CD4-positive, CD25-positive, alpha-beta regulatory T cell (primary cell): ENCODE results near the gene YEATS4. TPM values are rescaled to one million over a fixed set of nuclear protein-coding genes. Genes with fewer than 3 reads are reported as not detected.

ENCODE experiments used
- ATAC-seq, 2 donors: fragments of 150-1000 bp; cut with Tn5 transposase; one replicate each; pipeline ENCODE4 v1.10.0; 2021; ENCODE audit warnings: low read depth in 2 of 2, moderate number of reproducible peaks in 2 of 2, moderate library complexity in 1 of 2
- DNase-seq, 3 donors: peaks; one replicate each; pipeline versions ENCODE4 v3.0.0 to v3.0.0-alpha.2; 2012 to 2022; ENCODE audit warnings: mixed read lengths in 1 of 3
- H3K27ac ChIP-seq: one replicate; pipeline ENCODE4 v1.7.0; 2013; ENCODE audit warnings: mild to moderate bottlenecking, low read length; ENCODE audit not compliant: insufficient read depth, poor library complexity, severe bottlenecking
- H3K27me3 ChIP-seq: one replicate; pipeline ENCODE4 v1.7.0; 2013; ENCODE audit warnings: low read length; ENCODE audit not compliant: control insufficient read depth, insufficient read depth
- H3K36me3 ChIP-seq: one replicate; pipeline ENCODE4 v1.7.0; 2013; ENCODE audit warnings: mild to moderate bottlenecking, low read length, moderate library complexity; ENCODE audit not compliant: control insufficient read depth, insufficient read depth
- H3K4me1 ChIP-seq: 2 replicates; pipeline ENCODE4 v1.7.0; 2013; ENCODE audit warnings: mild to moderate bottlenecking, low read length; ENCODE audit not compliant: insufficient read depth, control insufficient read depth, poor library complexity, severe bottlenecking
- H3K4me3 ChIP-seq: one replicate; pipeline ENCODE4 v1.7.0; 2013; ENCODE audit warnings: low read depth, mild to moderate bottlenecking, low read length, moderate library complexity
- H3K9me3 ChIP-seq, 2 experiments: 1 replicate in 1 of 2; 2 replicates in 1 of 2; pipeline ENCODE4 v1.7.0; 2013; ENCODE audit warnings: low read length in 2 of 2, mild to moderate bottlenecking in 1 of 2, moderate library complexity in 1 of 2; ENCODE audit not compliant: control insufficient read depth in 2 of 2
- H3K27ac Mint-ChIP-seq, 3 donors: one replicate each; pipeline ENCODE4 v1.8.0; 2020 to 2022; ENCODE audit warnings: mild to moderate bottlenecking in 3 of 3, mixed read lengths in 3 of 3, moderate library complexity in 2 of 3
- H3K27me3 Mint-ChIP-seq: one replicate; pipeline ENCODE4 v1.8.0; 2022; ENCODE audit warnings: mild to moderate bottlenecking, mixed read lengths
- H3K36me3 Mint-ChIP-seq: one replicate; pipeline ENCODE4 v1.8.0; 2020; ENCODE audit warnings: mixed read lengths
- H3K4me1 Mint-ChIP-seq, 4 donors: one replicate each; pipeline ENCODE4 v1.8.0; 2020 to 2022; ENCODE audit warnings: mixed read lengths in 4 of 4, mild to moderate bottlenecking in 1 of 4
- H3K4me3 Mint-ChIP-seq, 4 donors: one replicate each; pipeline ENCODE4 v1.8.0; 2020 to 2022; ENCODE audit warnings: mild to moderate bottlenecking in 4 of 4, mixed read lengths in 4 of 4, moderate library complexity in 3 of 4
- H3K9me3 Mint-ChIP-seq, 7 donors: one replicate each; pipeline ENCODE4 v1.8.0; 2020 to 2022; ENCODE audit warnings: mixed read lengths in 7 of 7, mild to moderate bottlenecking in 3 of 7, moderate library complexity in 2 of 7
- polyA plus RNA-seq, 4 donors: library from polyadenylated mRNA; unstranded; fragments of 300-500 nt; fragmentation: Illumina TruSeq; gene quantifications; one replicate each; pipeline ENCODE4 v1.2.3, GENCODE V29; 2021
- total RNA-seq: library from RNA; stranded (reverse); gene quantifications from one replicate; pipeline ENCODE4 v1.2.3, GENCODE V29; 2022

YEATS4 gene
- total and polyA plus RNA-seq, 5 donors from 2014 or later: 32.6 to 75.7 (median 52.5) TPM

DNA sequence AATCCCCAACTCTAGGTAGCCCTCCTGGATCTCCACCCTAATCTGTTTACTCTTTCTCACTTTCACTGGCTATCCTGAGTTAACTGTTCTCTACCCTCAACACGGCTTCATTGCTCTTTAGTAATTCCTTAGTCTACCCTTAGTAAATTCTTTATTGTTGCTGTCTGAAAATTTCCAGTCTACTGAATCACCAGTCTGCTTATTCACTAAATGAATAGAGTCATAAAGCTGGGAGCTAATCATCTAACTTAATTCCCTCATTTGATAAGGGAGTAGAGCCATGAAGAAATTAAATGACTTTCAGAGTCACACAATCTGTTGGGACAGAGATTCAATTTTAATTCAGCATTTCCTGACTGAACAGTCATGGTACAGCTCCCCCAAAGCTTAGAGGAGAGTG lies 36.5 kb downstream of the YEATS4 start:
- Mint-ChIP-seq H3K36me3 (peaks cover 40% of the 10 kb centered on the region), H3K4me1 (peaks cover 0 to 5% (median 3%) of the 10 kb centered on the region in 4 donors), H3K4me3 (no peak overlapping the region), H3K9me3 (peaks cover 0 to 12% (median 2%) of the 10 kb centered on the region in 7 donors), H3K27me3 (no peaks in the 10 kb centered on the region), H3K27ac (peak overlapping the region in 1 of 3 donors; percentile 39)
- no peaks in the 10 kb centered on the region for H3K4me1 ChIP-seq
- DNase-seq (no peak), ATAC-seq (no peak)
- H3K9me3 ChIP-seq: peaks cover 3 to 6% of the 10 kb centered on the region in 2 experiments
- H3K36me3 ChIP-seq: peaks cover 13% of the 10 kb centered on the region
- no peaks in the 10 kb centered on the region for H3K27me3 ChIP-seq
- no peak overlapping the region for H3K27ac ChIP-seq
- no peak overlapping the region for H3K4me3 ChIP-seq

DNA sequence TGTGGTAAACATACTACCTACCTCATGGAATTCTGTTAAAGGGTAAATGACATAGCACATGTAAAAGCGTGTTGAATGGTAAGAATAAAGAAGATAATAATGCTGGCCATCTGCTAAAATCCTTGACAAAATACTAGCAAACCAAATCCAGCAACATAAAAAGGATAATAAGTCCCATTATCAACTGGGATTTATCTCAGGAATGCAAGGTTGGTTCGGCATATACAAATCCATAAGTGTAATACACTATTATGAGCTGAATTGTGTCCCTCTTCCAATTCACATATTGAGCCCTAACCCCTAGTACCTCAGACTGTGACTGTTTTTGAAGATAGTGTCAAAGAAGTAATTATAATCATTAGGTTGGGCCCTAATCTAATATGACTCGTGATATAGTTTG lies 37.4 kb downstream of the YEATS4 start:
- Mint-ChIP-seq H3K4me1 (peaks cover 0 to 5% (median 2%) of the 10 kb centered on the region in 4 donors), H3K9me3 (peaks cover 0 to 12% (median 2%) of the 10 kb centered on the region in 7 donors), H3K27me3 (no peaks in the 10 kb centered on the region), H3K27ac (no peak overlapping the region), H3K4me3 (no peak overlapping the region), H3K36me3 (peaks cover 32% of the 10 kb centered on the region)
- H3K36me3 ChIP-seq: peaks cover 4% of the 10 kb centered on the region
- H3K27me3 ChIP-seq: no peaks in the 10 kb centered on the region
- no peak overlapping the region for H3K4me3 ChIP-seq
- H3K4me1 ChIP-seq: no peaks in the 10 kb centered on the region
- DNase-seq: no peak
- H3K9me3 ChIP-seq: peaks cover 3 to 6% of the 10 kb centered on the region in 2 experiments
- no peak overlapping the region for H3K27ac ChIP-seq
- ATAC-seq: no peak

GRCh38 chr12:69397978-69398377 lies 38.4 kb downstream of the YEATS4 start:
- H3K27me3 ChIP-seq: no peaks in the 10 kb centered on the region
- no peak overlapping the region for H3K27ac ChIP-seq
- Mint-ChIP-seq H3K27me3 (no peaks in the 10 kb centered on the region), H3K4me3 (no peak overlapping the region), H3K36me3 (peaks cover 22% of the 10 kb centered on the region), H3K27ac (no peak overlapping the region), H3K4me1 (peaks cover 0 to under 1% (median 0%) of the 10 kb centered on the region in 4 donors), H3K9me3 (peaks cover 0 to 12% (median 2%) of the 10 kb centered on the region in 7 donors)
- peaks cover 3 to 6% of the 10 kb centered on the region in 2 experiments for H3K9me3 ChIP-seq
- no peak overlapping the region for H3K4me3 ChIP-seq
- DNase-seq (no peak), ATAC-seq (no peak)
- H3K36me3 ChIP-seq: peaks cover 2% of the 10 kb centered on the region
- no peaks in the 10 kb centered on the region for H3K4me1 ChIP-seq

- H3K27me3 ChIP-seq: no peaks in the 10 kb centered on the region
- Mint-ChIP-seq H3K27ac (no peak overlapping the region), H3K4me3 (no peak overlapping the region), H3K27me3 (no peaks in the 10 kb centered on the region), H3K36me3 (peaks cover 10% of the 10 kb centered on the region), H3K4me1 (no peaks in the 10 kb centered on the region), H3K9me3 (peaks cover 0 to 5% (median 0%) of the 10 kb centered on the region in 7 donors)
- peaks cover 1 to 2% of the 10 kb centered on the region in 2 experiments for H3K9me3 ChIP-seq
- no peak overlapping the region for H3K4me3 ChIP-seq
- H3K36me3 ChIP-seq: peaks cover under 1% of the 10 kb centered on the region
- no peak for DNase-seq
- no peaks in the 10 kb centered on the region for H3K4me1 ChIP-seq
- H3K27ac ChIP-seq: no peak overlapping the region
- ATAC-seq: no peak
These were observed 42.4 kb downstream of the YEATS4 start for GRCh38 chr12:69401940-69402339.

- Histone ChIP-seq H3K27ac (no peak overlapping the region), H3K36me3 (no peaks in the 10 kb centered on the region), H3K4me1 (no peaks in the 10 kb centered on the region), H3K4me3 (no peak overlapping the region), H3K27me3 (no peaks in the 10 kb centered on the region), H3K9me3 (no peaks in the 10 kb centered on the region)
- ATAC-seq (no peak), DNase-seq (no peak)
- H3K4me1 Mint-ChIP-seq: no peaks in the 10 kb centered on the region
- H3K27me3 Mint-ChIP-seq: no peaks in the 10 kb centered on the region
- peaks cover 4% of the 10 kb centered on the region for H3K36me3 Mint-ChIP-seq
- H3K4me3 Mint-ChIP-seq: no peak overlapping the region
- H3K9me3 Mint-ChIP-seq: no peaks in the 10 kb centered on the region
- H3K27ac Mint-ChIP-seq: no peak overlapping the region
These were observed 45.5 kb downstream of the YEATS4 start for GRCh38 chr12:69404851-69405565.

DNA sequence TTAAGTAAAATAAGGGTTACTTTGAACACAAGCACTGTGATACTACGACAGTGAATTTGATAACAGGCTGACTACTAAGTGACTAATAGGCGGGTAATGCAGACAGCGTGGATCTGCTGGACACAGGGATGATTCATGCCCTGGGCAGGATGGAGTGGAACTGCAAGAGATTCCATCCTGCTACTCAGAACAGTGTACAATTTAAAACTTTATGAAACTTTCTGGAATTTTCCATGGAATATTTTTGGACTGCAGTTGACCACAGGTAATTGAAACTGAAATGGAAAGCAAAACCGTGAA lies 46.0 kb downstream of the YEATS4 start:
- ATAC-seq (no peak), DNase-seq (no peak)
- H3K27ac Mint-ChIP-seq: no peak overlapping the region
- H3K4me1 ChIP-seq: no peaks in the 10 kb centered on the region
- no peaks in the 10 kb centered on the region for H3K9me3 ChIP-seq
- peaks cover under 1% of the 10 kb centered on the region for H3K36me3 ChIP-seq
- H3K4me1 Mint-ChIP-seq: no peaks in the 10 kb centered on the region
- H3K36me3 Mint-ChIP-seq: peaks cover 9% of the 10 kb centered on the region
- no peak overlapping the region for H3K4me3 Mint-ChIP-seq
- no peaks in the 10 kb centered on the region for H3K27me3 ChIP-seq
- no peaks in the 10 kb centered on the region for H3K27me3 Mint-ChIP-seq
- H3K9me3 Mint-ChIP-seq: no peaks in the 10 kb centered on the region
- no peak overlapping the region for H3K4me3 ChIP-seq
- H3K27ac ChIP-seq: no peak overlapping the region

- no peaks in the 10 kb centered on the region for H3K27me3 Mint-ChIP-seq
- Histone ChIP-seq H3K4me3 (no peak overlapping the region), H3K27ac (no peak overlapping the region), H3K4me1 (no peaks in the 10 kb centered on the region), H3K27me3 (no peaks in the 10 kb centered on the region), H3K36me3 (peaks cover 3% of the 10 kb centered on the region), H3K9me3 (no peaks in the 10 kb centered on the region)
- ATAC-seq: no peak
- H3K27ac Mint-ChIP-seq: no peak overlapping the region
- H3K9me3 Mint-ChIP-seq: no peaks in the 10 kb centered on the region
- peaks cover 11% of the 10 kb centered on the region for H3K36me3 Mint-ChIP-seq
- DNase-seq: no peak
- no peak overlapping the region for H3K4me3 Mint-ChIP-seq
- H3K4me1 Mint-ChIP-seq: no peaks in the 10 kb centered on the region
These were observed 46.7 kb downstream of the YEATS4 start for GRCh38 chr12:69406217-69406616.

DNA sequence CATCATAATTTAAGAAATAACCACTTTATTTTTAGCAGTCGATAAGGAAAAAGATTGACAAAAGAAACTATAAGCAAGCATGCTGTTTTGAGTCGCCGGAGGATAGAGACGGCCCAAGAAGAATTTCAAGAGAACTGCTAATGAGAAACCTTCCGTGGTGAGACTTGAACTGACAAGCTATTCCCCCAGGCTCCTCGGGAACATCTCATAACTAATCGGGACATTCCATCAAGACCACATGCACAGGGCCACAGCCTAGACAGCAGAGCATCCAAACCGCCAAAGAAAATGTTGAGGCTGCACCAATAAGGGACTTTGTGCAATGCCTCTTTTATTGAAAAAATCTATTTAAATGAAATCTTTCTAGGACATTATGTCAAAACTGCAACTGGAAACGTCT lies 51.0 kb downstream of the YEATS4 start:
- H3K27me3 Mint-ChIP-seq: no peaks in the 10 kb centered on the region
- Histone ChIP-seq H3K27me3 (no peaks in the 10 kb centered on the region), H3K27ac (no peak overlapping the region), H3K4me3 (no peak overlapping the region), H3K36me3 (peaks cover 3% of the 10 kb centered on the region), H3K9me3 (no peaks in the 10 kb centered on the region), H3K4me1 (no peaks in the 10 kb centered on the region)
- DNase-seq (no peak), ATAC-seq (no peak)
- no peak overlapping the region for H3K4me3 Mint-ChIP-seq
- peaks cover 0 to 5% (median under 1%) of the 10 kb centered on the region in 4 donors for H3K4me1 Mint-ChIP-seq
- H3K36me3 Mint-ChIP-seq: peaks cover 16% of the 10 kb centered on the region
- H3K27ac Mint-ChIP-seq: no peak overlapping the region
- H3K9me3 Mint-ChIP-seq: no peaks in the 10 kb centered on the region
